HG03439 (cell line): ENCODE measurements around the gene TMCO6.
A peak's percentile ranks its signal among the peaks of the same experiment; 100 is the strongest.

Experiments
- ATAC-seq: cut with Tn5 transposase; IDR thresholded peaks from one replicate; pipeline ENCODE4 v1.9.1; 2021; ENCODE audit warnings: mild to moderate bottlenecking, moderate library complexity; ENCODE audit not compliant: unreplicated experiment

TMCO6 gene

GRCh38 chr5:140672455-140673186 is 33.4 kb downstream of the TMCO6 start:
- ATAC-seq: no peak

- no peak for ATAC-seq
These were observed 34.1 kb downstream of the TMCO6 start, which contains the start of gene DND1 for GRCh38 chr5:140673187-140673976. TSS of gene DND1 (minus strand) at chr5:140673576. CDS start at chr5:140673542, 34 bp downstream.

GRCh38 chr5:140674211-140674610 is 35.0 kb downstream of the TMCO6 start:
- ATAC-seq: no peak

- no peak for ATAC-seq
These were observed 35.4 kb downstream of the TMCO6 start for GRCh38 chr5:140674629-140675028.

GRCh38 chr5:140677947-140678346 is 38.7 kb downstream of the TMCO6 start:
- ATAC-seq: no peak

- ATAC-seq: no peak
These were observed 39.7 kb downstream of the TMCO6 start for GRCh38 chr5:140678993-140679392.

- peak; percentile 1 for ATAC-seq
These were observed 51.2 kb downstream of the TMCO6 start for GRCh38 chr5:140690376-140690932.

- peak; percentile 97 for ATAC-seq
These were observed 52.0 kb downstream of the TMCO6 start, which contains the start of the genes HARS1 and HARS2 for GRCh38 chr5:140690941-140691924. TSS of gene HARS1 (minus strand) at chr5:140691370. CDS start at chr5:140691304, 66 bp downstream. TSS of gene HARS2 (plus strand) at chr5:140691455. CDS start at chr5:140691649, 194 bp downstream.

GRCh38 chr5:140694276-140694675 is 55.0 kb downstream of the TMCO6 start:
- ATAC-seq: no peak
